GM12878 (cell line): ENCODE data around the gene DSTYK. TPM values are rescaled to one million over a fixed set of nuclear protein-coding genes. Genes with fewer than 3 reads are reported as not detected.

Source experiments
- ATAC-seq: fragments of 200-7000 bp; cut with Tn5 transposase; 3 replicates; pipeline ENCODE4 v1.9.1; 2020; ENCODE audit warnings: mild to moderate bottlenecking, moderate library complexity
- BruUV-seq: library from RNA; stranded (reverse); fragments of 400-500 nt; replicated peaks from 2 replicates; lab custom pipeline; 2021; lab: Mats Ljungman, UMichigan
- CTCF ChIA-PET: fragments of 300-600 bp; sonication (Branson Sonifier 250); formaldehyde crosslinking; extraction: SDS; loops from one replicate; lab custom pipeline; 2021; ENCODE audit warnings: inconsistent platforms; lab: Yijun Ruan, JAX
- POLR2A ChIA-PET: fragments of 350-600 bp; formaldehyde crosslinking; extraction: SDS; loops from one replicate; lab custom pipeline; 2021; ENCODE audit warnings: inconsistent platforms; lab: Charles Lee
- RAD21 ChIA-PET: fragments of 300-600 bp; sonication (Branson Sonifier 250); formaldehyde crosslinking; loops from one replicate; lab custom pipeline; 2023; ENCODE audit warnings: antibody characterized with exemption; ENCODE audit not compliant: unreplicated experiment; lab: Charles Lee
- SMC1A ChIA-PET: fragments of 300-600 bp; sonication (Branson Sonifier 250); formaldehyde crosslinking; loops from one replicate; lab custom pipeline; 2023; ENCODE audit not compliant: unreplicated experiment, uncharacterized antibody; lab: Charles Lee
- DNase-seq: peaks from one replicate; pipeline ENCODE4 v3.0.0-alpha.2; 2011; ENCODE audit warnings: low read depth, low spot score
- FAIRE-seq: peaks from 3 replicates; lab custom pipeline; 2011; peaks lifted over from hg19 to GRCh38; lab: Jason Lieb, UNC
- H2AFZ ChIP-seq: 2 replicates; pipeline ENCODE4 v1.6.0; 2011; ENCODE audit warnings: low read depth, low read length, control low read depth; ENCODE audit not compliant: control insufficient read depth
- H3K27ac ChIP-seq: 2 replicates; pipeline ENCODE4 v1.5.1; 2011; ENCODE audit warnings: control low read depth; ENCODE audit not compliant: control insufficient read depth, insufficient read depth
- H3K27me3 ChIP-seq, 2 experiments: replicated peaks in 1 of 2; 2 replicates each; pipeline versions ENCODE4 v1.6.0 to v1.6.1; 2011; ENCODE audit warnings: low read length in 1 of 2; ENCODE audit not compliant: control insufficient read depth in 2 of 2, insufficient read depth in 2 of 2
- H3K36me3 ChIP-seq, 2 experiments: 2 replicates each; pipeline ENCODE4 v1.5.1; 2011; ENCODE audit warnings: low read length in 1 of 2; ENCODE audit not compliant: control insufficient read depth in 2 of 2, insufficient read depth in 2 of 2
- H3K4me1 ChIP-seq: 2 replicates; pipeline ENCODE4 v1.6.1; 2011; ENCODE audit warnings: mild to moderate bottlenecking, low read length, moderate library complexity, mixed read lengths; ENCODE audit not compliant: control insufficient read depth, insufficient read depth
- H3K4me2 ChIP-seq: 2 replicates; pipeline ENCODE4 v1.6.0; 2011; ENCODE audit warnings: control low read depth; ENCODE audit not compliant: control insufficient read depth, insufficient read depth
- H3K4me3 ChIP-seq: fragments of 200-600 bp; sonication (generic); 2 replicates; pipeline ENCODE4 v1.5.1; 2016
- H3K79me2 ChIP-seq: 2 replicates; pipeline ENCODE4 v1.6.0; 2011; ENCODE audit warnings: low read length; ENCODE audit not compliant: control insufficient read depth, insufficient read depth
- H3K9ac ChIP-seq: 2 replicates; pipeline ENCODE4 v1.8.0; 2011; ENCODE audit warnings: low read length, control low read depth, mixed read lengths; ENCODE audit not compliant: control insufficient read depth, insufficient read depth
- H3K9me3 ChIP-seq: replicated peaks from 3 replicates; pipeline ENCODE4 v1.5.1; 2011; ENCODE audit warnings: mild to moderate bottlenecking, low read length; ENCODE audit not compliant: control insufficient read depth, insufficient read depth
- H4K20me1 ChIP-seq: 2 replicates; pipeline ENCODE4 v1.6.0; 2011; ENCODE audit not compliant: control insufficient read depth, insufficient read depth
- ATF3 ChIP-seq: IDR thresholded peaks from 2 replicates; pipeline ENCODE4 v1.6.1; 2011; ENCODE audit warnings: low read depth, mild to moderate bottlenecking, low read length, moderate library complexity, borderline replicate concordance; ENCODE audit errors: extremely low read depth
- BRCA1 ChIP-seq: IDR thresholded peaks from 2 replicates; pipeline ENCODE4 v1.6.1; 2011; ENCODE audit warnings: low read depth, low read length, improper control_type of control experiment
- CEBPB ChIP-seq, 2 experiments: fragments of 150-350 bp in 1 of 2; IDR thresholded peaks; 2 replicates each; pipeline ENCODE4 v1.6.1; 2012 to 2014; ENCODE audit warnings: low read depth in 2 of 2, low read length in 2 of 2, borderline replicate concordance in 1 of 2, inconsistent platforms in 1 of 2
- HDAC2 ChIP-seq: fragments of 200-600 bp; sonication (generic); IDR thresholded peaks from 2 replicates; pipeline ENCODE4 v1.6.1; 2017
- MTA2 ChIP-seq: fragments of 450-650 bp; IDR thresholded peaks from 2 replicates; pipeline ENCODE4 v1.6.1; 2016; ENCODE audit warnings: low read depth, mild to moderate bottlenecking, moderate library complexity
- MYC ChIP-seq: IDR thresholded peaks from 2 replicates; pipeline ENCODE4 v1.6.1; 2011; ENCODE audit warnings: mild to moderate bottlenecking, low read length, moderate library complexity, inconsistent platforms; ENCODE audit not compliant: insufficient read depth, insufficient replicate concordance, insufficient read length, severe bottlenecking
- PML ChIP-seq: IDR thresholded peaks from 2 replicates; pipeline ENCODE4 v1.6.1; 2012; ENCODE audit warnings: low read length, inconsistent platforms
- POU2F2 ChIP-seq: IDR thresholded peaks from 3 replicates; pipeline ENCODE4 v1.6.1; 2011; ENCODE audit warnings: low read depth, mild to moderate bottlenecking, low read length, borderline replicate concordance
- PRDM15 ChIP-seq: fragments of 450-650 bp; formaldehyde crosslinking; IDR thresholded peaks from 2 replicates; pipeline ENCODE4 v1.4.0; 2020; ENCODE audit warnings: mild to moderate bottlenecking, moderate library complexity
- SREBF1 ChIP-seq: IDR thresholded peaks from 2 replicates; pipeline ENCODE4 v1.6.1; 2012; ENCODE audit warnings: mild to moderate bottlenecking, low read length
- STAT1 ChIP-seq: fragments of 450-650 bp; conservative IDR thresholded peaks from 2 replicates; pipeline ENCODE4 v1.6.1; 2014; ENCODE audit warnings: antibody characterized with exemption, mild to moderate bottlenecking
- WGBS: methylation state at CpG from one replicate; pipeline ENCODE4 v1.1.6; 2016; ENCODE audit warnings: low lambda C conversion rate; ENCODE audit not compliant: insufficient replicate concordance, insufficient coverage; ENCODE audit errors: missing lambda C conversion rate; 5-methylcytosine and 5-hydroxymethylcytosine counted together
- in situ Hi-C: fragments of 300-500 bp; cut with MboI; formaldehyde crosslinking; loops from 9 replicates; pipeline ENCODE4 v1.14.3; 2018; ENCODE audit warnings: mixed read lengths
- intact Hi-C: fragments of 100-400 bp; cut with micrococcal nuclease; formaldehyde crosslinking; loops from one replicate; pipeline ENCODE4 v1.14.2; 2022; ENCODE audit not compliant: unreplicated experiment
- polyA plus RNA-seq, 11 experiments: library from polyadenylated mRNA; depleted of rRNA in 4 of 11; unstranded in 6 of 11; stranded (reverse) in 5 of 11; fragments of >200 nt; fragmentation: Nextera tagmentation in 4 of 11; fragmentation: Illumina TruSeq in 1 of 11; extraction: Ambion mirVana in 4 of 11; extraction: Trizol in 1 of 11; gene quantifications; 1 replicate in 1 of 11; 2 replicates in 10 of 11; pipeline versions ENCODE4 v1.2.1 to v1.2.3, GENCODE V29; 2011 to 2016; ENCODE audit warnings: inconsistent platforms in 2 of 11, missing spikeins in 2 of 11, low read depth in 1 of 11
- total RNA-seq, 4 experiments: library from RNA; depleted of rRNA in 3 of 4; stranded (reverse); fragments of >200 nt in 3 of 4; fragmentation: Illumina TruSeq in 1 of 4; extraction: Trizol in 1 of 4; gene quantifications; 2 replicates each; pipeline versions ENCODE4 v1.2.1 to v1.2.3, GENCODE V29; 2013 to 2021

The DSTYK gene
- total and polyA plus RNA-seq, 10 of the 15 experiments (the other 5 are each of a cell fraction or from before 2014, with no cell fraction given), result 2.7 to 5.5 (median 3.6) TPM

- no TSS peak for BruUV-seq
- in situ Hi-C loops, result no loop called here
- Histone ChIP-seq H3K4me3 (no peak overlapping the region), H3K9me3 (no peaks in the 10 kb centered on the region), H3K36me3 (no peaks in the 10 kb centered on the region), H3K79me2 (no peaks in the 10 kb centered on the region; the same call in 1 of the 2 replicates), H3K4me1 (no peaks in the 10 kb centered on the region), H3K27ac (no peak overlapping the region), H3K4me2 (no peak overlapping the region), H3K9ac (no peak overlapping the region), H4K20me1 (no peaks in the 10 kb centered on the region; the same call in 1 of the 2 replicates), H3K27me3 (no peaks in the 10 kb centered on the region), H2AFZ (no peak overlapping the region)
- ChIA-PET POLR2A (interaction anchor here (0.6 kb wide), 1 partner anchor 692 kb away, joined by 4 read pairs; no protein-coding TSS in a partner anchor), CTCF (interaction anchor here (0.7 to 0.8 kb wide), 2 partner anchors 11 to 20 kb away, joined by 3 read pairs; no protein-coding TSS in a partner anchor), RAD21 (no interaction called here), SMC1A (no interaction called here)
- DNase-seq (no peak), FAIRE-seq (no peak), ATAC-seq (no peak)
- intact Hi-C loops, result no loop called here
- TF ChIP-seq STAT1 (no peak), PRDM15 (no peak), MYC (no peak), CEBPB (IDR thresholded peaks at IDR 0.05; ENCODE audit: borderline replicate concordance in 1 of 2, low read depth in 2 of 2, low read length in 2 of 2) (no peak), HDAC2 (no peak), PML (no peak), ATF3 (no peak), MTA2 (no peak), POU2F2 (no peak), BRCA1 (no peak), SREBF1 (no peak)
- WGBS, result 93% methylated on average over 3 of the region's 3 CpGs
Measured at GRCh38 chr1:205208811-205209210, 2.7 kb downstream of the DSTYK start.
